Measurements from ENCODE around the gene CHRM4. TPM values are rescaled to one million over a fixed set of nuclear protein-coding genes. Genes with fewer than 3 reads are reported as not detected.
A peak's percentile ranks its signal among the peaks of the same experiment; 100 is the strongest.

CHRM4 gene
- total and polyA plus RNA-seq, 2 of the 13 experiments (the other 11 are each of a cell fraction or from before 2014, with no cell fraction given): 0.13 to 0.21 TPM

DNA sequence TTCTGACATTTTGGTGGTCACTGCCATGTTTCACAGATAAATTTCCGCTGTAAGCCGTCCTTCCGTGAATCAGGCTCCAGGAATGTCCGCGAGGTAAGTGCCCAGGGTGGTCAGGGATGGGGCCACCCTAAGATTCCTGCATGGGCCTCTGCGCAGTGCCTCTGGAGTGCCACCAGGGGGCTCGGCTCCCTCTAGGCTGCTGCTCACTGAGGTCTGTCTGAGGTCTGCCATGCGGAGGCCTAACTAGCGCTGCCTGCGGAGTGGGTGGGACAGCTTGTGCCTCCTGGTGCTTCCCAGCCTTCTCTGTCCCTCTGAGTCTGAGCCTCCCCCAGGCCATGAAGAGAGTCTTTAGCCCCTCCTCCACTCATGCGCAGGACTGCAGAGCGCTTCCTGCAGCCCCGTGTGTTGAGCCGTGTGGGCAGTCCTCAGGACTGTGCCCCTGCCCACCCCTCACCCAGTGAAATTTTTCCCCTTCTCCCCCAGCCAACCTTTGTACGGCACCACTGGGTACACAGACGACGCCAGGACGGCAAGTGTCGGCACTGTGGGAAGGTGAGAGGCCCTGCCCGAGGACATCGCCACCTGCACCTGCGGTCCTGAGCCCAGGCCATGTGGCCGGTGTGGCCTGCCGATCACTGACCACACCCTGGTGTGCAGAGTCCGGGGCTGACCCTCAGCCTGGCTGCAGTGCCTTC, 22.0 kb downstream of the CHRM4 start (continued):
- TF ChIP-seq, protein P1, sequence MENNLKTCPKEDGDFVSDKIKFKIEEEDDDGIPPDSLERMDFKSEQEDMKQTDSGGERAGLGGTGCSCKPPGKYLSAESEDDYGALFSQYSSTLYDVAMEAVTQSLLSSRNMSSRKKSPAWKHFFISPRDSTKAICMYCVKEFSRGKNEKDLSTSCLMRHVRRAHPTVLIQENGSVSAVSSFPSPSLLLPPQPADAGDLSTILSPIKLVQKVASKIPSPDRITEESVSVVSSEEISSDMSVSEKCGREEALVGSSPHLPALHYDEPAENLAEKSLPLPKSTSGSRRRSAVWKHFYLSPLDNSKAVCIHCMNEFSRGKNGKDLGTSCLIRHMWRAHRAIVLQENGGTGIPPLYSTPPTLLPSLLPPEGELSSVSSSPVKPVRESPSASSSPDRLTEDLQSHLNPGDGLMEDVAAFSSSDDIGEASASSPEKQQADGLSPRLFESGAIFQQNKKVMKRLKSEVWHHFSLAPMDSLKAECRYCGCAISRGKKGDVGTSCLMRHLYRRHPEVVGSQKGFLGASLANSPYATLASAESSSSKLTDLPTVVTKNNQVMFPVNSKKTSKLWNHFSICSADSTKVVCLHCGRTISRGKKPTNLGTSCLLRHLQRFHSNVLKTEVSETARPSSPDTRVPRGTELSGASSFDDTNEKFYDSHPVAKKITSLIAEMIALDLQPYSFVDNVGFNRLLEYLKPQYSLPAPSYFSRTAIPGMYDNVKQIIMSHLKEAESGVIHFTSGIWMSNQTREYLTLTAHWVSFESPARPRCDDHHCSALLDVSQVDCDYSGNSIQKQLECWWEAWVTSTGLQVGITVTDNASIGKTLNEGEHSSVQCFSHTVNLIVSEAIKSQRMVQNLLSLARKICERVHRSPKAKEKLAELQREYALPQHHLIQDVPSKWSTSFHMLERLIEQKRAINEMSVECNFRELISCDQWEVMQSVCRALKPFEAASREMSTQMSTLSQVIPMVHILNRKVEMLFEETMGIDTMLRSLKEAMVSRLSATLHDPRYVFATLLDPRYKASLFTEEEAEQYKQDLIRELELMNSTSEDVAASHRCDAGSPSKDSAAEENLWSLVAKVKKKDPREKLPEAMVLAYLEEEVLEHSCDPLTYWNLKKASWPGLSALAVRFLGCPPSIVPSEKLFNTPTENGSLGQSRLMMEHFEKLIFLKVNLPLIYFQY (CRISPR knock-in tag; IDR thresholded peaks at IDR 0.05; ENCODE audit: borderline replicate concordance): no peak
- TF ChIP-seq GFI1 (CRISPR knock-in tag; IDR thresholded peaks at IDR 0.05; ENCODE audit: borderline replicate concordance) (no peak), POLR2G (IDR thresholded peaks at IDR 0.05; ENCODE audit: low read depth, low read length) (no peak), ZNF7 (CRISPR knock-in tag; IDR thresholded peaks at IDR 0.05) (no peak), MIER2 (CRISPR knock-in tag; IDR thresholded peaks at IDR 0.05) (0 out of 2 replicates have a peak, but pooled peaks have one; percentile 26), KDM2A (CRISPR knock-in tag; IDR thresholded peaks at IDR 0.05; ENCODE audit: borderline replicate concordance, low read depth) (peak; percentile 49; the same call in 1 of the 2 replicates), ZBTB38 (CRISPR knock-in tag; IDR thresholded peaks at IDR 0.05) (peak; percentile 81), PTBP1 (IDR thresholded peaks at IDR 0.05; ENCODE audit: low read depth, low read length, poor library complexity, severe bottlenecking) (no peak), TCF12 (IDR thresholded peaks at IDR 0.05) (no peak), TCF12 (CRISPR knock-in tag; IDR thresholded peaks at IDR 0.05) (no peak), GTF3A (CRISPR knock-in tag; conservative IDR thresholded peaks at IDR 0.05) (no peak)
- TF ChIP-seq, protein P2, sequence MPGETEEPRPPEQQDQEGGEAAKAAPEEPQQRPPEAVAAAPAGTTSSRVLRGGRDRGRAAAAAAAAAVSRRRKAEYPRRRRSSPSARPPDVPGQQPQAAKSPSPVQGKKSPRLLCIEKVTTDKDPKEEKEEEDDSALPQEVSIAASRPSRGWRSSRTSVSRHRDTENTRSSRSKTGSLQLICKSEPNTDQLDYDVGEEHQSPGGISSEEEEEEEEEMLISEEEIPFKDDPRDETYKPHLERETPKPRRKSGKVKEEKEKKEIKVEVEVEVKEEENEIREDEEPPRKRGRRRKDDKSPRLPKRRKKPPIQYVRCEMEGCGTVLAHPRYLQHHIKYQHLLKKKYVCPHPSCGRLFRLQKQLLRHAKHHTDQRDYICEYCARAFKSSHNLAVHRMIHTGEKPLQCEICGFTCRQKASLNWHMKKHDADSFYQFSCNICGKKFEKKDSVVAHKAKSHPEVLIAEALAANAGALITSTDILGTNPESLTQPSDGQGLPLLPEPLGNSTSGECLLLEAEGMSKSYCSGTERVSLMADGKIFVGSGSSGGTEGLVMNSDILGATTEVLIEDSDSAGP (CRISPR knock-in tag; IDR thresholded peaks at IDR 0.05; ENCODE audit: borderline replicate concordance): 0 out of 2 replicates have a peak, but pooled peaks have one; percentile 27
- TF ChIP-seq, protein P3, sequence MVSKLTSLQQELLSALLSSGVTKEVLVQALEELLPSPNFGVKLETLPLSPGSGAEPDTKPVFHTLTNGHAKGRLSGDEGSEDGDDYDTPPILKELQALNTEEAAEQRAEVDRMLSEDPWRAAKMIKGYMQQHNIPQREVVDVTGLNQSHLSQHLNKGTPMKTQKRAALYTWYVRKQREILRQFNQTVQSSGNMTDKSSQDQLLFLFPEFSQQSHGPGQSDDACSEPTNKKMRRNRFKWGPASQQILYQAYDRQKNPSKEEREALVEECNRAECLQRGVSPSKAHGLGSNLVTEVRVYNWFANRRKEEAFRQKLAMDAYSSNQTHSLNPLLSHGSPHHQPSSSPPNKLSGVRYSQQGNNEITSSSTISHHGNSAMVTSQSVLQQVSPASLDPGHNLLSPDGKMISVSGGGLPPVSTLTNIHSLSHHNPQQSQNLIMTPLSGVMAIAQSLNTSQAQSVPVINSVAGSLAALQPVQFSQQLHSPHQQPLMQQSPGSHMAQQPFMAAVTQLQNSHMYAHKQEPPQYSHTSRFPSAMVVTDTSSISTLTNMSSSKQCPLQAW (CRISPR knock-in tag; IDR thresholded peaks at IDR 0.05): no peak
- TF ChIP-seq, protein P4, sequence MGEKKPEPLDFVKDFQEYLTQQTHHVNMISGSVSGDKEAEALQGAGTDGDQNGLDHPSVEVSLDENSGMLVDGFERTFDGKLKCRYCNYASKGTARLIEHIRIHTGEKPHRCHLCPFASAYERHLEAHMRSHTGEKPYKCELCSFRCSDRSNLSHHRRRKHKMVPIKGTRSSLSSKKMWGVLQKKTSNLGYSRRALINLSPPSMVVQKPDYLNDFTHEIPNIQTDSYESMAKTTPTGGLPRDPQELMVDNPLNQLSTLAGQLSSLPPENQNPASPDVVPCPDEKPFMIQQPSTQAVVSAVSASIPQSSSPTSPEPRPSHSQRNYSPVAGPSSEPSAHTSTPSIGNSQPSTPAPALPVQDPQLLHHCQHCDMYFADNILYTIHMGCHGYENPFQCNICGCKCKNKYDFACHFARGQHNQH (CRISPR knock-in tag; IDR thresholded peaks at IDR 0.05): peak; percentile 20; the same call in 1 of the 2 replicates
- TF ChIP-seq, protein P5, sequence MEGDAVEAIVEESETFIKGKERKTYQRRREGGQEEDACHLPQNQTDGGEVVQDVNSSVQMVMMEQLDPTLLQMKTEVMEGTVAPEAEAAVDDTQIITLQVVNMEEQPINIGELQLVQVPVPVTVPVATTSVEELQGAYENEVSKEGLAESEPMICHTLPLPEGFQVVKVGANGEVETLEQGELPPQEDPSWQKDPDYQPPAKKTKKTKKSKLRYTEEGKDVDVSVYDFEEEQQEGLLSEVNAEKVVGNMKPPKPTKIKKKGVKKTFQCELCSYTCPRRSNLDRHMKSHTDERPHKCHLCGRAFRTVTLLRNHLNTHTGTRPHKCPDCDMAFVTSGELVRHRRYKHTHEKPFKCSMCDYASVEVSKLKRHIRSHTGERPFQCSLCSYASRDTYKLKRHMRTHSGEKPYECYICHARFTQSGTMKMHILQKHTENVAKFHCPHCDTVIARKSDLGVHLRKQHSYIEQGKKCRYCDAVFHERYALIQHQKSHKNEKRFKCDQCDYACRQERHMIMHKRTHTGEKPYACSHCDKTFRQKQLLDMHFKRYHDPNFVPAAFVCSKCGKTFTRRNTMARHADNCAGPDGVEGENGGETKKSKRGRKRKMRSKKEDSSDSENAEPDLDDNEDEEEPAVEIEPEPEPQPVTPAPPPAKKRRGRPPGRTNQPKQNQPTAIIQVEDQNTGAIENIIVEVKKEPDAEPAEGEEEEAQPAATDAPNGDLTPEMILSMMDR (CRISPR knock-in tag; IDR thresholded peaks at IDR 0.05): peak; percentile 88
- TF ChIP-seq, protein P6, sequence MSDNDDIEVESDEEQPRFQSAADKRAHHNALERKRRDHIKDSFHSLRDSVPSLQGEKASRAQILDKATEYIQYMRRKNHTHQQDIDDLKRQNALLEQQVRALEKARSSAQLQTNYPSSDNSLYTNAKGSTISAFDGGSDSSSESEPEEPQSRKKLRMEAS (IDR thresholded peaks at IDR 0.05): 0 out of 2 replicates have a peak, but pooled peaks have one; percentile 28
- TF ChIP-seq, protein P7, sequence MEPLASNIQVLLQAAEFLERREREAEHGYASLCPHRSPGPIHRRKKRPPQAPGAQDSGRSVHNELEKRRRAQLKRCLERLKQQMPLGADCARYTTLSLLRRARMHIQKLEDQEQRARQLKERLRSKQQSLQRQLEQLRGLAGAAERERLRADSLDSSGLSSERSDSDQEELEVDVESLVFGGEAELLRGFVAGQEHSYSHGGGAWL (CRISPR knock-in tag; IDR thresholded peaks at IDR 0.05): 0 out of 2 replicates have a peak, but pooled peaks have one; percentile 25
